HUES64 (cell line): ENCODE measurements around the gene MDGA2.
"Not testable (repeated sequence)": the region's sequence is repeated elsewhere in the genome, so short reads cannot be mapped to it uniquely, and the experiment has no call there.

ENCODE experiments used
- H3K27ac ChIP-seq: 2 replicates; pipeline ENCODE4 v1.7.0; 2013; ENCODE audit warnings: low read depth, low read length, inconsistent platforms
- H3K27me3 ChIP-seq: 2 replicates; pipeline ENCODE4 v1.6.1; 2013; ENCODE audit warnings: mild to moderate bottlenecking, low read length; ENCODE audit not compliant: insufficient read depth
- H3K36me3 ChIP-seq: 2 replicates; pipeline ENCODE4 v1.6.1; 2013; ENCODE audit warnings: mild to moderate bottlenecking, low read length; ENCODE audit not compliant: insufficient read depth
- H3K4me1 ChIP-seq: 2 replicates; pipeline ENCODE4 v1.6.1; 2013; ENCODE audit warnings: mild to moderate bottlenecking, low read length, moderate library complexity; ENCODE audit not compliant: insufficient read depth
- H3K4me3 ChIP-seq: 2 replicates; pipeline ENCODE4 v1.5.1; 2013; ENCODE audit warnings: mild to moderate bottlenecking, low read length, moderate library complexity
- H3K9ac ChIP-seq: 2 replicates; pipeline ENCODE4 v1.6.1; 2013; ENCODE audit warnings: mild to moderate bottlenecking, low read depth, low read length
- H3K9me3 ChIP-seq: 2 replicates; pipeline ENCODE4 v1.6.1; 2013; ENCODE audit warnings: low read depth, low read length; ENCODE audit not compliant: insufficient read depth
- WGBS: fragments of 150-250, 120-280 bp; methylation state at CpG from one replicate; pipeline ENCODE4 v1.1.7; 2013; ENCODE audit warnings: missing lambda C conversion rate; 5-methylcytosine and 5-hydroxymethylcytosine counted together

MDGA2 gene

DNA sequence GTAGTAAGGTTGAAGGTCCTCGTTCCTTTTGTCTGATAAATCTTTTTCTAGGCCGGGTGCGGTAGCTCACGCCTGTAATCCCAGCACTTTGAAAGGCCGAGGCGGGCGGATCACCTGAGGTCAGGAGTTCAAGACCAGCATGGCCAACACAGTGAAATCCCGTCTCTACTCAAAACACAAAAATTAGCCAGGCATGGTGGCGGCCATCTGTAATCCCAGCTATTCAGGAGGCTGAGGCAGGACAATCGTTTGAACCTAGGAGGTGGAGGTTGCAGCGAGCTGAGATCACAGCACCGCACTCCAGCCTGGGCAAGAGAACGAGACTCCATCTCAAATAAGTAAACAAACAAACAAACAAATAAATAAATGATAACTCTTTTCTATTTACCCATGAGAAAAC is 51.3 kb downstream of the MDGA2 start:
- not testable (repeated sequence) for H3K27ac ChIP-seq, H3K4me3 ChIP-seq, H3K4me1 ChIP-seq, H3K27me3 ChIP-seq, H3K36me3 ChIP-seq, H3K9me3 ChIP-seq, H3K9ac ChIP-seq
- 95% methylated on average over 13 of the region's 13 CpGs for WGBS

DNA sequence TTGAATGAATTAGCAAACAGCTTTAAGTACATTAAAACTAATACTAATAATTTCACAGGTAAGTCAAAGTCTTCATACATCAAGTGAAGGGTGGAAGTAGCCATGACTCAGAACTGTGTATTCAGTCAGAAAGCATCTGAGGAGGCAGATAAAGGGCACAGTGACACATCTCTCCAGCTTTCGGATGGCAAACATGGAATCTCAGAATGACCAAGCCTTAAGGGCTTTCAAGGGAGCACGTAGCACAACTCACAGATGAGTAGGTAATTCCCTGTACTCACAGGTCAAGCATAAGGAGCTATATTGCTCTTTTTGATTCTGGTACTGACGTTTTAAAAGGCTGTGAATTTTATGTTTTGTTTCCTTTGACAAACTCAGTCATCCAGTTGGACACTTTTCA is 56.0 kb downstream of the MDGA2 start:
- H3K27ac ChIP-seq = no peak overlapping the region
- no peaks in the 10 kb centered on the region for H3K36me3 ChIP-seq
- no peaks in the 10 kb centered on the region for H3K4me1 ChIP-seq
- H3K4me3 ChIP-seq = no peak overlapping the region
- WGBS = 80% methylated on average over 2 of the region's 3 CpGs
- H3K9ac ChIP-seq = no peak overlapping the region
- H3K27me3 ChIP-seq = no peaks in the 10 kb centered on the region
- no peaks in the 10 kb centered on the region for H3K9me3 ChIP-seq

DNA sequence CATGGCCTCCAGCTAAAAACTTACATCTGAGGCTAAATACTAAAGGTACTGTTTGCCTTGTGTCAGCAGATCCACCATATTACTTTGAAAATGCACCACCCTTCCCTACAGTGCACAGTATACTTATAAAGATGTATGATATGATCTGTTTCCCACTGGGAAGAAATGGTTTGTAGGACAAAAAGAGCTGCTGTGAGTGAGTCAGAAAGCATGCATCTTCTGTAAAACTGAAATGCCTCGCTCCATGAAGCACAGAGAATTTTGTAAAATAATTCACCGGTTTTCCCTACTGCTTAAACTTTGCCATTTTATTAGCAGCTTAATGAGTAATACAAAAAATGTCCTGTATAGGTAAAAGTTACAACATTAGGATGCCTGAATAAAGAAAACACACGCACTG is 68.8 kb downstream of the MDGA2 start:
- Histone ChIP-seq H3K4me3 (no peak overlapping the region), H3K4me1 (no peaks in the 10 kb centered on the region), H3K9ac (no peak overlapping the region), H3K9me3 (no peaks in the 10 kb centered on the region), H3K36me3 (no peaks in the 10 kb centered on the region), H3K27me3 (no peaks in the 10 kb centered on the region), H3K27ac (no peak overlapping the region)
- WGBS = 94% methylated on average over 2 of the region's 3 CpGs

DNA sequence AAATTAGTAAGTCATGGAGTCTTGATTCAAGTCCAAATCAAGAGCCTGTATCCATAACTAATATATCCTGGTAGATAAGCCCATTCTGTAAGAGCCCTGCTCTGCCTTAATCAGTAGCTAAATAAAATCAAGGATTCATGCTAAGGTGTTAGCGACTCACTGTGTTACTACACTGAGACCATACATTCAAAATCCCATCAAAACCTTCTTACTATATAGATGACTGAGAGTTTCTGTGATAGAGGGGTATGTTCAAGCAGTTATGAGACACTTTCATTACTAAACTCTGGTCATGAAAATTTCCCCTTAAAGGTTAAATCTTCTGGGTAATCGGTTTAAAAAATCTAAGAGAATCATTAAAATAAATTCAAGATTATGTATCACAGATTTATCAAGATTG is 78.5 kb downstream of the MDGA2 start:
- Histone ChIP-seq H3K36me3 (no peaks in the 10 kb centered on the region), H3K27me3 (no peaks in the 10 kb centered on the region), H3K9me3 (no peaks in the 10 kb centered on the region), H3K4me3 (no peak overlapping the region), H3K9ac (no peak overlapping the region), H3K4me1 (no peaks in the 10 kb centered on the region), H3K27ac (no peak overlapping the region)
- WGBS = 100% methylated on average over 1 of the region's 2 CpGs

DNA sequence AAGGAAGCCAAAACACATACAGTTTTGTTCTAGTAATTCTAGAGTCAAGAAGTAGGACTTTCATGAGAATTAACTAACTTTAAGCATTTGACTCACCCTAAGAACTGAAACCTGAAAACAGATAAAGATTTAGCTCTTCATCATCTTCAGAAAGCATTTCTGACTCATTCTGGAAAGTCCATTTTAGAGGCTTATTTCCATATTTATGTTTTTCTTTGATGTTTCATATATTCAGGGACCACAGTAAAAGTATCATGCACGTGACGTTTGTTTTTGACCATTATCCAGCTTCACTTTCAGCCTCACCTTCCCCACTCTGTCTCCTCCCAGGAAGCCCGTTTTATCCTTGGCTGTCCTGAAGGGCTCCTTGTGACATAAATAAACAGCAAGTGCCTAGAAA is 79.2 kb downstream of the MDGA2 start:
- H3K9ac ChIP-seq = no peak overlapping the region

DNA sequence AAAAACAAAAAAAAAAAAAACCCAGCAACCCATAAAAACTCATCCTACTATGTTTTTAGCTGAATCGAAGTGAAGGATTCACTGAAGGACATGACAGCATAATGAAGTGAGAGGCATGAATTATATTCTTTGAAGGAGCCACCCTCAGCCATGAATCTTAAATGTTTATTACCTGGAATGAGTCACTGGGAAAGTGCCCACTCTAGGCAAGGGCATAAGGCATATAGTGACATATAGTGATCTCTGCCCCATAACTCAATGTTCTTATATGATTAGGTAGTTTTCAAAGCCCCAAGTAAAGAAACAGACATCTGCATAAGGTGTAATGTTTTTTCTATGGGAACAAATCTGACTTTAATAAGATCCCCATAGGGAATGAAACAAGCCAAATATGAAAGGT is 79.9 kb downstream of the MDGA2 start:
- no peaks in the 10 kb centered on the region for H3K4me1 ChIP-seq
- whole genome bisulfite sequencing = 100% methylated on average over 1 of the region's 1 CpG
- no peak overlapping the region for H3K4me3 ChIP-seq
- no peaks in the 10 kb centered on the region for H3K9me3 ChIP-seq
- H3K27ac ChIP-seq = no peak overlapping the region
- no peaks in the 10 kb centered on the region for H3K27me3 ChIP-seq
- no peak overlapping the region for H3K9ac ChIP-seq
- H3K36me3 ChIP-seq = no peaks in the 10 kb centered on the region

More for the DNA sequence above, 79.2 kb downstream of the MDGA2 start:
- no peak overlapping the region for H3K4me3 ChIP-seq
- H3K36me3 ChIP-seq = no peaks in the 10 kb centered on the region
- no peak overlapping the region for H3K27ac ChIP-seq
- no peaks in the 10 kb centered on the region for H3K4me1 ChIP-seq
- H3K27me3 ChIP-seq = no peaks in the 10 kb centered on the region
- H3K9me3 ChIP-seq = no peaks in the 10 kb centered on the region
- WGBS = 92% methylated on average over 3 of the region's 3 CpGs

DNA sequence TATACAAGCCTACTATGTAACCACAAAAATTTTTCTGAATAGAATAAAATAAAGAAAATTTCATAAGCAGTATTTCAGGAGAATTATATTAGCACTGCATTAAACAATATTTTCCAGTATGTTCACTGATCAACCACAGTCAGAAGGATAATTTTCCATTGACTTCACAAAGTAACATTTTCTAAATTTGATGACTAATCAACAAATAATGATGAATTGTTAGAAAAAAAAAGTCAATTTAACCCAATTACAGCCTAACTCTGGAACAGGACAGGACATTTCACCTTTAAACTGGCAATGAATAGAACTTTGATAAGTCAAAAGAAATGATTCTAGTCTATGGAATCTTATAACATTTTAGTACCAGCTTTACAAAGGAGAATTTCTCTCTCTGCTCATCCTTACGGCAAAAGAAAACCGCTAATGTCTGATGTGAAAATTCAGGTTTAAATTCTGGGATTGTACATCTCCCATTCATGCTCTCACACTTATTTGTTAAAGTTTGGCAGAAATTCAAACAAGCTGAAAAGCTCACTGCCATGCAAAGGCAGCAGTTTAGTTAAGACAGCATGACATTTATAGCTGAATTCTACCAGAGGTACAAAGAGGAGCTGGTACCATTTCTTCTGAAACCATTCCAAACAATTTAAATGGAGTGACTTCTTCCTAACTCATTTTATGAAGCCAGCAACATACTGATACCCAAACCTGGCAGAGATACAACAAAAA is 84.5 kb downstream of the MDGA2 start:
- no peaks in the 10 kb centered on the region for H3K36me3 ChIP-seq
- H3K4me3 ChIP-seq = no peak overlapping the region
- no peaks in the 10 kb centered on the region for H3K4me1 ChIP-seq
- no CpG with 5 or more reads among the region's 2 CpGs for WGBS
- H3K27me3 ChIP-seq = 0 out of 2 replicates have a peak, but pooled peaks cover 6% of the 10 kb centered on the region
- no peaks in the 10 kb centered on the region for H3K9me3 ChIP-seq
- H3K27ac ChIP-seq = no peak overlapping the region
- H3K9ac ChIP-seq = no peak overlapping the region

DNA sequence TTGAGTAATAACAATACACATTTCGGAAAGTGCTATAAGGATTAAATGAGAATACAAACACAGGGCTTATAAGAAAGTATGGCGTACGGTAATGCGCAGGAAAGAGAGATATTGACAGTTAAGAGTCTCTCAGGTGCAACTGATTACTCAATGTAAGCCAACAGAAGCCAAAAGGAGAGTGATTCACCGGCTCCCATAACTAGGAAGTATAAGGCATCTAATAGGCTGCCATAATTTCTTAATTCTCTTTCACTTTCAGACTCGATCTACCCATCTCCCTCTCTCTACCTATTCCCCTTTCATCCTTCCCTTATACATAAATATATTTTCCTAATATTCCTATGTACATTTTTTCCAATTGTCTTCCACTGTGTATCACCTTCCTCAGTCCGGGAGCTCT is 90.0 kb downstream of the MDGA2 start:
- H3K27me3 ChIP-seq = 0 out of 2 replicates have a peak, but pooled peaks cover 6% of the 10 kb centered on the region
- no peaks in the 10 kb centered on the region for H3K36me3 ChIP-seq
- WGBS = 96% methylated on average over 7 of the region's 7 CpGs
- no peak overlapping the region for H3K27ac ChIP-seq
- no peaks in the 10 kb centered on the region for H3K9me3 ChIP-seq
- no peak overlapping the region for H3K4me3 ChIP-seq
- H3K9ac ChIP-seq = no peak overlapping the region
- H3K4me1 ChIP-seq = no peaks in the 10 kb centered on the region

DNA sequence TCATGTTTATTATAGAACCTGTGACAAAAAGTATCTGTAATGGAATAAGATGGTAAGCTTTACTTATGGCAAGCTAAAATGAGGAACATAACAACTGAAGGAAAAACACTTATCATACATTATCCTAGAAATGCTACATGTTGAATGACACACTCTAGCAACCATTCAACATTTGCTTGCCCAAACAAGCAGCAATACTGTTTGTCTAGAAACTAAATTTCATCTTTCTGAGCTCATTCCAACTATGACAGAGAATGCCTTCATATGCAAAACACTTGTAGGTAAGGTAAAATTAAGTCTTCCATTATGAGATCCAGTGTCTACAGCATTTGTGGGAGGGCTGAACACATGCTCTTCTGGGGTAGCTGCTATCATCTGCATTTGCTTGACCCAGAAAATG is 108.1 kb downstream of the MDGA2 start:
- no peaks in the 10 kb centered on the region for H3K9me3 ChIP-seq
- no peak overlapping the region for H3K9ac ChIP-seq
- no peak overlapping the region for H3K27ac ChIP-seq

DNA sequence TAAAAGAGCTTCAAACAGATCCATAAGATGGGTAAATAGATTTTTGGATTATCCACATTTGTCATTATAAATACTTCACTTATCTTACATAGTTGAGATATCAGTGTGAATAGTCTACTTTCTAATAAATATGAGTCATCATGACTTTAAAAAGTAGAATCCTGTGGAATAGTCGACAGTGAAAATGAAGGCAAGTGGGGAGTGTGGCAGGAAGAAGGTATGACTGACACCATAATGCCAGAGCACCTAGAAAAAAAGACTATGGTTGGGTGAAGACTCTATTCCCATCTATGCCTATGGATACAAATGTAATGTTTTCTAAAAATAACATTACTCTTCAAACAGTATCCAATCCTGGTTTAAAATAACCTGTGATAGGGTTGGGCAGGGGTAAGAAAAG is 117.5 kb downstream of the MDGA2 start:
- Histone ChIP-seq H3K27me3 (no peaks in the 10 kb centered on the region), H3K4me3 (no peak overlapping the region), H3K4me1 (no peaks in the 10 kb centered on the region), H3K36me3 (no peaks in the 10 kb centered on the region), H3K9me3 (no peaks in the 10 kb centered on the region), H3K27ac (no peak overlapping the region), H3K9ac (no peak overlapping the region)
- WGBS = 89% methylated on average over 1 of the region's 1 CpG

More for the DNA sequence above, 108.1 kb downstream of the MDGA2 start:
- H3K27me3 ChIP-seq = no peaks in the 10 kb centered on the region
- no peaks in the 10 kb centered on the region for H3K4me1 ChIP-seq
- H3K4me3 ChIP-seq = no peak overlapping the region
- H3K36me3 ChIP-seq = no peaks in the 10 kb centered on the region

DNA sequence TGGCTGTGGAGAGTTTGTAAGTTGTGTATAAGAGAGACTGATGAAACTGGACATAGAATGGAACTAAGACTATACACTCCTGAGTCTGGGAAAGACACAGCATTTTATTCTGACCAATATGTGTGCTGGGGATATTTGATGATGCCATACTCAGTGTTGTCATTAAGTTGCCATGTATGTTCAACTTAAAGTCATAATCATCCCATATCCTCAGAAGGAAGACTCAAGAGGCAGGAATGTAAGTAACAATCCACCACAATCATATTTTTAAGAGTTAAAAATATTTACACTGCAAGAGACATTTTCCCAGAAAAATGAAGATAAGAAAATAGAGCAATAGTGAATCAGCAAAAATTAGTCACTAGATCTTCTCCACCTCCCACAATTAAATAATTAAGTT is 120.1 kb downstream of the MDGA2 start:
- Histone ChIP-seq H3K9me3 (no peaks in the 10 kb centered on the region), H3K27me3 (no peaks in the 10 kb centered on the region), H3K36me3 (no peaks in the 10 kb centered on the region), H3K27ac (no peak overlapping the region), H3K9ac (no peak overlapping the region), H3K4me1 (peaks cover under 1% of the 10 kb centered on the region; the same call in 1 of the 2 replicates), H3K4me3 (no peak overlapping the region)

DNA sequence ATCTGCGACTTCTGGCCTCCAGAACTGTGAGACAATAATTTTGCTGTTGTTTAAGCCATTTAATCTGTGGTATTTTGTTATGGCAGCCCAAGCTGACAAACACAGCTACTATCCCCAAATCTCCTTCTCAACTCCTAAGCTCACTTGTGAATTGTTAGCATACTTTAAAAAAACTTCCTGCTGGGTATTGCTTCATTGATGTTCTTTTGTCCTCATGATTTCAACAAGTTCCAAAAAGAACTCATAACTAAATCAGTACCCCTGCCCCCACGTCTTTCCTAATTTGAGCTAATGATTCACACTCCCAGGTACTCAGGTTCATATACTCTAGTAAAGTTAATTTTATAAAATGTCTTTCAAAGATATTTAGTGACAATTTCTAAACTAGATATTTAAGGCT is 125.5 kb downstream of the MDGA2 start:
- Histone ChIP-seq H3K9me3 (no peaks in the 10 kb centered on the region), H3K4me1 (peaks cover 11% of the 10 kb centered on the region; the same call in 1 of the 2 replicates), H3K4me3 (no peak overlapping the region), H3K36me3 (no peaks in the 10 kb centered on the region), H3K27me3 (no peaks in the 10 kb centered on the region), H3K9ac (no peak overlapping the region), H3K27ac (no peak overlapping the region)
- 83% methylated on average over 2 of the region's 2 CpGs for WGBS
